Vagina (tissue), 2 donors: ENCODE results near the gene ERF. TPM values are rescaled to one million over a fixed set of nuclear protein-coding genes. Genes with fewer than 3 reads are reported as not detected.

ENCODE experiments used
- DNase-seq, 2 donors: peaks; one replicate each; pipeline ENCODE4 v3.0.0-alpha.2; 2017; ENCODE audit errors: extremely low spot score in 2 of 2
- H3K27ac ChIP-seq: fragments of 200-600 bp; sonication (generic); one replicate; pipeline ENCODE4 v1.5.1; 2019
- H3K27me3 ChIP-seq: fragments of 200-600 bp; sonication (generic); one replicate; pipeline ENCODE4 v1.5.1; 2019
- H3K36me3 ChIP-seq, 2 donors: fragments of 200-600 bp; sonication (generic); one replicate each; pipeline ENCODE4 v1.5.1; 2017 to 2019
- H3K4me1 ChIP-seq: fragments of 200-600 bp; sonication (generic); one replicate; pipeline ENCODE4 v1.5.1; 2019
- H3K4me3 ChIP-seq, 2 donors: fragments of 200-600 bp; sonication (generic); 1 replicate in 1 of 2; 2 replicates in 1 of 2; pipeline ENCODE4 v1.5.1; 2016 to 2019
- H3K9me3 ChIP-seq: fragments of 200-600 bp; sonication (generic); one replicate; pipeline ENCODE4 v1.5.1; 2019
- CTCF ChIP-seq, 3 experiments: fragments of 450-650 bp in 2 of 3; fragments of 200-600 bp in 1 of 3; sonication (generic) in 1 of 3; IDR thresholded peaks; one replicate each; pipeline ENCODE4 v1.5.1; 2017 to 2019; ENCODE audit warnings: antibody characterized with exemption in 3 of 3, mild to moderate bottlenecking in 2 of 3, moderate library complexity in 2 of 3
- POLR2A ChIP-seq, 2 donors: fragments of 450-650 bp; IDR thresholded peaks; one replicate each; pipeline ENCODE4 v1.6.1; 2017; ENCODE audit warnings: antibody characterized with exemption in 2 of 2, mild to moderate bottlenecking in 2 of 2, moderate library complexity in 2 of 2
- POLR2AphosphoS5 ChIP-seq, 2 donors: sonication (generic); formaldehyde crosslinking; IDR thresholded peaks; one replicate each; pipeline ENCODE4 v1.9.0; 2017; ENCODE audit warnings: antibody characterized with exemption in 2 of 2, mild to moderate bottlenecking in 2 of 2, low read depth in 1 of 2; ENCODE audit not compliant: insufficient read depth in 1 of 2
- intact Hi-C: fragments of 100-400 bp; cut with DNase I; formaldehyde crosslinking; loops from one replicate; pipeline ENCODE4 v1.15.1; 2023
- total RNA-seq: library from RNA; depleted of rRNA; stranded (reverse); fragments of >200 nt; gene quantifications from one replicate; pipeline ENCODE4 v1.2.3, GENCODE V29; 2016

ERF gene
- total RNA-seq, 1 donor from 2014 or later = 44.7 TPM

DNA sequence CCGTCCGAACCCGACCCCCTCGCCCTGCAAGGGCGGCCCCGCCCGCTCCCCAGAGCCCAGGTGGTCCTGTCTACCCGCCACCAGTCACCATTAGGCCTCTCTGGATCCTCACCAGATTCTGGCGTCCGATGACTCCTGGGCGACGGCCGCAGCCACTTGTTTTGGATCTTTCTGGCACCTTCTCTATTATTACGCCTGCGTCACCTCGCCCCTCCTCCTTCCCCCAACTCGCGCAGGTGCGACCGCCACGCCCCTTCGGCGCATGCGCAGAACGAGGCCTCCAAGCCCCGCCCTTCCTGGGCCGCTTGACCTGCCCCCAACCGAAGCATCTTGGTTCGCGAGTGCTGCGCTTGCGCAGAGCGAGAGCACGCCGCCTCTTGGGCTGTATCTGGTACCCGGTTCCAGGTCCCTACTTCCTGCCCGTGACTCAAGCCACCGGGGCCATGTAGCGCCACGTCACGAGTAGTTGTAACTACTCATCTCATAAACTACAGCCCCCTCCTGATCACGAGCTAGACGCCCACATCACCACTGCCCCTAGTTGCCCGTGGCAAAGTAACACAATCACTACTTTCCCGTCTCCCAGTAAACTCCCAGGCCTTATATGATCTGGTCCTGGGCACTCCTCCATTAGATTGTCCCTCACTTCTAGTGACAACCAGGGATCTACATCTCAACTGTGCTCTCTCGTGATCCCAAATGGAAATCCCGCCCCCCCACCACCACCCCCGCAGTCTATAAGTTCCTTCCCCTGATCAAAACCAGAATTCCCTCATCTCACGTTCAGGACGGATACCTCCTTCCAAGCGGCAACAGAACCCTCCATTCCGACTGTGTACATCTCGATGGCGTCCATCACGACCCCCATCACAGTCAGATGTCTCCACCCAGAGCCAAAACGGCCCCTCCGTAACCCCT is 37.1 kb downstream of the ERF start, which contains the start of gene DEDD2:
DEDD2 (minus strand) TSS at position 158 of the 918 bp plus-strand sequence. CDS start 670 bp downstream, outside the sequence.
- peak within 1 kb of the TSS; percentile 95 for H3K27ac ChIP-seq
- H3K36me3 ChIP-seq = peaks cover 0 to 19% of the 10 kb centered on the region in 2 donors
- TF ChIP-seq CTCF (IDR thresholded peaks at IDR 0.05) = no peak
- TF ChIP-seq POLR2A (IDR thresholded peaks at IDR 0.05) = peak; percentile 58 to 79
- TF ChIP-seq POLR2AphosphoS5 (IDR thresholded peaks at IDR 0.05; ENCODE audit: insufficient read depth in 1 of 2, low read depth in 1 of 2) = peak; percentile 96 to 100
- H3K4me1 ChIP-seq = peaks cover 74% of the 10 kb centered on the region
- H3K27me3 ChIP-seq = no peaks in the 10 kb centered on the region
- DNase-seq = peak; percentile 99 to 100
- H3K4me3 ChIP-seq = peak within 1 kb of the TSS; percentile 59 to 67
- intact Hi-C loops = loop anchor here (2.0 kb wide), 1 partner anchor 21 kb away; no protein-coding TSS in a partner anchor
- H3K9me3 ChIP-seq = no peaks in the 10 kb centered on the region

DNA sequence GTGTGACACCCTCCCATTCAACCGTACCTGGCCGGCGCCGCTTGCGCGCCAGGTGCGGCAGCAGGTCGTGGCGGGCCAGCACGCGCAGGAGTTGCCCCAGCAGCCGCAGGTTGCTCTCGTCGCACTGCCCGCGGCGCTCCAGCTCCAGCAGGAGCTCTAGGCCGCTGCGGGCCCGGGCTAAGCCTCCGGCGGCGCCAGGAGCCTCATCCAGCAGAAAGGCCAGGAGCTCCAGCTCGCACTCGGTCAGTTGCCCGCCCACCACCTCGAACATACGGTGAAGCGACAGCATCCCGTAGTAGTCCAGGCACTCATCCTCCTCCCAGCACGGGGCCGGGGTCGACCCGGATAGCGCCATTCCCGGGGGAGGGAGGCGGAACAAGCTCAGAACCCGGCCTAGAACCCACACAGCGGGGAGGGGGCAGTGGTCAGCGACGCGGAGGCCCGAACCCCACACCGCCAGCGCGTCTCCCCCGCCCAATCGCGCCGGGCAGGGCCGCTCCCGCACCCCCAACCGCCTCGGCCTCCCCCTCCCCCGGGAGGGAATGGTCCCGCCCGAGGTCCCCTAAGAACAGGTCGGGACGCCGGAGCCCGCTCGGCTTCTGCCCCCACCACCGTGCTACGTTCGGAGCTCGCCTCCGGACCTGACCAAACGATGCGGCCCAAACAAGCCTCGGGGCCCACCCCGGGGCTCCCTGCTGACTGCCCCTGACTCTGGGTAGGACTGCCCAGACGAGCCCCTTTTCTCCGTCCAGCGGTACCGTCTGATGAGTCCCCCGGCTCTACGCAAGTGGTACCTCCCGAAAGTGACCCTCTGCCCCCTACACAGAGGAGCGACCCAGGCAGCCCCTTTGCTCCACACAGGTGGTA is 38.0 kb downstream of the ERF start:
- TF ChIP-seq POLR2AphosphoS5 (IDR thresholded peaks at IDR 0.05; ENCODE audit: insufficient read depth in 1 of 2, low read depth in 1 of 2) (no peak), CTCF (IDR thresholded peaks at IDR 0.05) (no peak), POLR2A (IDR thresholded peaks at IDR 0.05) (no peak)
- H3K27ac ChIP-seq = peak overlapping the region; percentile 95
- H3K36me3 ChIP-seq = peaks cover 0 to 27% of the 10 kb centered on the region in 2 donors
- peaks cover 71% of the 10 kb centered on the region for H3K4me1 ChIP-seq
- no peak for DNase-seq
- H3K9me3 ChIP-seq = no peaks in the 10 kb centered on the region
- H3K27me3 ChIP-seq = no peaks in the 10 kb centered on the region
- peak overlapping the region; percentile 59 to 67 for H3K4me3 ChIP-seq
- intact Hi-C loops = no loop called here

- no peak for TF ChIP-seq CTCF (IDR thresholded peaks at IDR 0.05)
- no peak for TF ChIP-seq POLR2A (IDR thresholded peaks at IDR 0.05)
- TF ChIP-seq POLR2AphosphoS5 (IDR thresholded peaks at IDR 0.05; ENCODE audit: insufficient read depth in 1 of 2, low read depth in 1 of 2) = no peak
- Histone ChIP-seq H3K36me3 (peaks cover 0 to 38% of the 10 kb centered on the region in 2 donors), H3K27ac (no peak overlapping the region), H3K27me3 (no peaks in the 10 kb centered on the region), H3K9me3 (no peaks in the 10 kb centered on the region), H3K4me3 (no peak overlapping the region), H3K4me1 (peaks cover 56% of the 10 kb centered on the region)
- no peak for DNase-seq
- intact Hi-C loops = no loop called here
Observed at GRCh38 chr19:42214810-42215485, 40.0 kb downstream of the ERF start.

DNA sequence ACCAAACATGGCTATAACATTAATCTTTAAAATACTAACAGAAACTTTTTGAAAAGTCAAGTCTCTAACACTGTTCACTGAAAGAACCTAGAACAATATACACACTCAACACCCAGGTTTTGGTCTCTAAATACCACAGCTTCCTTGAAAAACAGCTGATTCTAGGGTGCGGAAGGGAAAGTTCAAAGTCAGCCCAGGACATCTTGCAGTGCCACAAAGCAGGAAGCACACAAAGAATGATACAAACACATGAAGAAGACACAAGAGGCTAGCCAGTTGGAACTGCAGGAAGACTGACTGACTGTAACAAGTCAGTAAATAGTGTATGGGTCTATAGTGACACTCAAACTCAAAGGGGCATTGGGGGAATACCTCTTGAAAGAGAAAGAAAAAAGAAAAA is 42.0 kb downstream of the ERF start:
- intact Hi-C loops = no loop called here
- Histone ChIP-seq H3K27ac (no peak overlapping the region), H3K4me3 (no peak overlapping the region), H3K4me1 (peaks cover 38% of the 10 kb centered on the region), H3K9me3 (no peaks in the 10 kb centered on the region), H3K36me3 (peaks cover 0 to 57% of the 10 kb centered on the region in 2 donors), H3K27me3 (no peaks in the 10 kb centered on the region)
- TF ChIP-seq POLR2AphosphoS5 (IDR thresholded peaks at IDR 0.05; ENCODE audit: insufficient read depth in 1 of 2, low read depth in 1 of 2) = no peak
- no peak for TF ChIP-seq POLR2A (IDR thresholded peaks at IDR 0.05)
- no peak for TF ChIP-seq CTCF (IDR thresholded peaks at IDR 0.05)
- no peak for DNase-seq
